IMR-90 (cell line): Measurements from ENCODE around the gene CCNC.

Source experiments
- BHLHE40 ChIP-seq: fragments of 150-350 bp; IDR thresholded peaks from 2 replicates; pipeline ENCODE4 v1.6.1; 2016; ENCODE audit warnings: mild to moderate bottlenecking, low read depth, low read length
- CTCF ChIP-seq: conservative IDR thresholded peaks from 2 replicates; pipeline ENCODE4 v1.5.1; 2012; ENCODE audit warnings: mild to moderate bottlenecking, low read depth, low read length, improper control_type of control experiment
- ELK1 ChIP-seq: fragments of 150-350 bp; IDR thresholded peaks from 2 replicates; pipeline ENCODE4 v1.6.1; 2016; ENCODE audit warnings: low read depth, mild to moderate bottlenecking, low read length, moderate library complexity, borderline replicate concordance
- MAFK ChIP-seq: IDR thresholded peaks from 2 replicates; pipeline ENCODE4 v1.6.1; 2012; ENCODE audit warnings: low read depth, low read length, improper control_type of control experiment
- POLR2A ChIP-seq: IDR thresholded peaks from 2 replicates; pipeline ENCODE4 v1.6.1; 2012; ENCODE audit warnings: mild to moderate bottlenecking, low read depth, low read length
- RAD21 ChIP-seq: IDR thresholded peaks from 2 replicates; pipeline ENCODE4 v1.6.1; 2012; ENCODE audit warnings: low read length, improper control_type of control experiment
- RCOR1 ChIP-seq: IDR thresholded peaks from 2 replicates; pipeline ENCODE4 v1.6.1; 2012; ENCODE audit warnings: mild to moderate bottlenecking, low read length, improper control_type of control experiment; ENCODE audit not compliant: insufficient replicate concordance
- RFX5 ChIP-seq: IDR thresholded peaks from 2 replicates; pipeline ENCODE4 v1.8.0; 2012; ENCODE audit warnings: low read depth, mild to moderate bottlenecking, low read length, moderate library complexity
- SMC3 ChIP-seq: fragments of 150-350 bp; IDR thresholded peaks from 2 replicates; pipeline ENCODE4 v1.6.1; 2016; ENCODE audit warnings: low read depth, mild to moderate bottlenecking, antibody characterized with exemption, low read length, moderate library complexity

- TF ChIP-seq CTCF = no peak
- TF ChIP-seq RCOR1 = no peak
- TF ChIP-seq RAD21 = no peak
- TF ChIP-seq MAFK = no peak
- TF ChIP-seq SMC3 = no peak
- TF ChIP-seq POLR2A = no peak
- no peak for TF ChIP-seq ELK1
- no peak for TF ChIP-seq RFX5
- no peak for TF ChIP-seq BHLHE40
Measured at GRCh38 chr6:99617131-99617530, 48.7 kb upstream of the CCNC start.
